WERI-Rb-1 (cell line): Measurements from ENCODE around the gene PLCG2.

Source experiments
- DNase-seq: peaks from one replicate; pipeline ENCODE4 v3.0.0-alpha.2; 2020
- H3K27ac ChIP-seq: fragments of 250-450 bp; sonication (Bioruptor Pico); 2 replicates; pipeline ENCODE4 v1.5.1; 2020; ENCODE audit warnings: mild to moderate bottlenecking, moderate library complexity
- H3K27me3 ChIP-seq: fragments of 250-450 bp; sonication (Bioruptor Pico); 2 replicates; pipeline ENCODE4 v1.5.1; 2021; ENCODE audit warnings: mild to moderate bottlenecking, low read depth, moderate library complexity; ENCODE audit not compliant: insufficient read depth, severe bottlenecking
- H3K36me3 ChIP-seq: fragments of 250-450 bp; sonication (Bioruptor Pico); 2 replicates; pipeline ENCODE4 v1.5.1; 2020; ENCODE audit warnings: mild to moderate bottlenecking, moderate library complexity
- H3K4me3 ChIP-seq: 2 replicates; pipeline ENCODE4 v1.5.1; 2011; ENCODE audit warnings: low read depth, mild to moderate bottlenecking, control low read depth, low read length
- H3K9me3 ChIP-seq: fragments of 250-450 bp; sonication (Bioruptor Pico); 2 replicates; pipeline ENCODE4 v1.5.1; 2021; ENCODE audit warnings: mild to moderate bottlenecking, moderate library complexity; ENCODE audit not compliant: severe bottlenecking
- CTCF ChIP-seq: IDR thresholded peaks from 2 replicates; pipeline ENCODE4 v1.5.1; 2011; ENCODE audit warnings: low read depth, mild to moderate bottlenecking, control low read depth, inconsistent platforms, low read length

PLCG2 gene

GRCh38 chr16:81908466-81909262 is 129.6 kb downstream of the PLCG2 start:
- Histone ChIP-seq H3K36me3 (no peaks in the 10 kb centered on the region), H3K27me3 (no peaks in the 10 kb centered on the region), H3K4me3 (no peak overlapping the region), H3K27ac (no peak overlapping the region), H3K9me3 (no peaks in the 10 kb centered on the region)
- DNase-seq: no peak
- no peak for TF ChIP-seq CTCF

- no peak for TF ChIP-seq CTCF
- no peaks in the 10 kb centered on the region for H3K9me3 ChIP-seq
- no peak for DNase-seq
- no peak overlapping the region for H3K4me3 ChIP-seq
- H3K36me3 ChIP-seq: no peaks in the 10 kb centered on the region
- no peak overlapping the region for H3K27ac ChIP-seq
- no peaks in the 10 kb centered on the region for H3K27me3 ChIP-seq
Measured at GRCh38 chr16:81910366-81910885, 131.3 kb downstream of the PLCG2 start.

GRCh38 chr16:81912395-81912794 is 133.3 kb downstream of the PLCG2 start:
- Histone ChIP-seq H3K4me3 (no peak overlapping the region), H3K36me3 (no peaks in the 10 kb centered on the region), H3K27ac (no peak overlapping the region), H3K27me3 (no peaks in the 10 kb centered on the region), H3K9me3 (no peaks in the 10 kb centered on the region)
- no peak for TF ChIP-seq CTCF
- no peak for DNase-seq

- Histone ChIP-seq H3K36me3 (no peaks in the 10 kb centered on the region), H3K27me3 (no peaks in the 10 kb centered on the region), H3K4me3 (no peak overlapping the region), H3K27ac (no peak overlapping the region), H3K9me3 (no peaks in the 10 kb centered on the region)
- no peak for TF ChIP-seq CTCF
- no peak for DNase-seq
Measured at GRCh38 chr16:81913222-81913621, 134.1 kb downstream of the PLCG2 start.

GRCh38 chr16:81917375-81917774 is 138.3 kb downstream of the PLCG2 start:
- H3K9me3 ChIP-seq: no peaks in the 10 kb centered on the region
- no peak for TF ChIP-seq CTCF
- DNase-seq: no peak
- no peak overlapping the region for H3K27ac ChIP-seq
- H3K36me3 ChIP-seq: no peaks in the 10 kb centered on the region
- H3K4me3 ChIP-seq: no peak overlapping the region
- no peaks in the 10 kb centered on the region for H3K27me3 ChIP-seq
